IMR-90 (cell line): Measurements from ENCODE around the gene JADE2. TPM values are rescaled to one million over a fixed set of nuclear protein-coding genes. Genes with fewer than 3 reads are reported as not detected.
A peak's percentile ranks its signal among the peaks of the same experiment; 100 is the strongest.

Experiments
- ATAC-seq: fragments of 200-7000 bp; cut with Tn5 transposase; 2 replicates; pipeline ENCODE4 v1.9.1; 2020; ENCODE audit warnings: low read depth, mild to moderate bottlenecking, moderate library complexity
- BruUV-seq: library from RNA; stranded (reverse); fragments of 400-500 nt; replicated peaks from 2 replicates; lab custom pipeline; 2021; lab: Mats Ljungman, UMichigan
- CTCF ChIA-PET: fragments of 300-600 bp; formaldehyde crosslinking; extraction: SDS; loops from one replicate; lab custom pipeline; 2021; ENCODE audit warnings: antibody characterized with exemption; lab: Yijun Ruan, JAX
- POLR2A ChIA-PET: fragments of 300-600 bp; sonication (Branson Sonifier 250); formaldehyde crosslinking; loops from one replicate; lab custom pipeline; 2022; ENCODE audit warnings: antibody characterized with exemption; ENCODE audit not compliant: unreplicated experiment; lab: Charles Lee
- DNase-seq: peaks from one replicate; pipeline ENCODE4 v3.0.0; 2013
- H2AFZ ChIP-seq: replicated peaks from 2 replicates; pipeline ENCODE3; 2013; ENCODE audit warnings: low read length, mild to moderate bottlenecking; ENCODE audit not compliant: poor library complexity
- H2AK5ac ChIP-seq: 2 replicates; pipeline ENCODE4 v1.6.1; 2013; ENCODE audit warnings: low read depth, low read length, inconsistent platforms
- H2AK9ac ChIP-seq: replicated peaks from 2 replicates; pipeline ENCODE3; 2013; ENCODE audit warnings: mild to moderate bottlenecking, low read depth, low read length, moderate library complexity; ENCODE audit not compliant: poor library complexity
- H2BK120ac ChIP-seq: 2 replicates; pipeline ENCODE4 v1.6.1; 2013; ENCODE audit warnings: low read depth, low read length, inconsistent platforms
- H2BK15ac ChIP-seq: 3 replicates; pipeline ENCODE4 v1.6.1; 2013; ENCODE audit warnings: low read depth, low read length, inconsistent platforms
- H2BK20ac ChIP-seq: 2 replicates; pipeline ENCODE4 v1.6.1; 2013; ENCODE audit warnings: low read depth, mild to moderate bottlenecking, inconsistent platforms, low read length, moderate library complexity
- H2BK5ac ChIP-seq: 2 replicates; pipeline ENCODE4 v1.6.1; 2013; ENCODE audit warnings: mild to moderate bottlenecking, low read depth, low read length, inconsistent platforms; ENCODE audit not compliant: poor library complexity, severe bottlenecking
- H3K14ac ChIP-seq: replicated peaks from 2 replicates; pipeline ENCODE4 v1.6.1; 2013; ENCODE audit warnings: low read depth, low read length, inconsistent platforms
- H3K18ac ChIP-seq: 2 replicates; pipeline ENCODE4 v1.6.1; 2013; ENCODE audit warnings: low read depth, low read length, control low read depth
- H3K23ac ChIP-seq: 2 replicates; pipeline ENCODE4 v1.6.1; 2013; ENCODE audit warnings: low read depth, low read length, inconsistent platforms
- H3K27ac ChIP-seq: 2 replicates; pipeline ENCODE4 v1.5.1; 2013; ENCODE audit warnings: mild to moderate bottlenecking, control low read depth, low read length; ENCODE audit not compliant: insufficient read depth
- H3K27me3 ChIP-seq: 2 replicates; pipeline ENCODE4 v1.6.1; 2013; ENCODE audit warnings: low read length; ENCODE audit not compliant: control insufficient read depth, insufficient read depth
- H3K36me3 ChIP-seq: 2 replicates; pipeline ENCODE4 v1.6.1; 2013; ENCODE audit warnings: low read length, mixed read lengths; ENCODE audit not compliant: control insufficient read depth, insufficient read depth
- H3K4ac ChIP-seq: 2 replicates; pipeline ENCODE4 v1.6.1; 2013; ENCODE audit warnings: low read depth, low read length, inconsistent platforms
- H3K4me1 ChIP-seq: 2 replicates; pipeline ENCODE4 v1.6.1; 2013; ENCODE audit warnings: low read length, mixed read lengths; ENCODE audit not compliant: control insufficient read depth, insufficient read depth
- H3K4me2 ChIP-seq: 2 replicates; pipeline ENCODE4 v1.6.1; 2013; ENCODE audit warnings: low read depth, mild to moderate bottlenecking, control low read depth, low read length, moderate library complexity
- H3K4me3 ChIP-seq: 2 replicates; pipeline ENCODE4 v1.5.1; 2013; ENCODE audit warnings: low read depth, mild to moderate bottlenecking, control low read depth, low read length, moderate library complexity; ENCODE audit not compliant: insufficient read depth
- H3K56ac ChIP-seq: 2 replicates; pipeline ENCODE4 v1.6.1; 2013; ENCODE audit warnings: low read length, inconsistent platforms; ENCODE audit not compliant: insufficient read depth; ENCODE audit errors: extremely low read depth
- H3K79me1 ChIP-seq, 2 experiments: 2 replicates each; pipeline ENCODE4 v1.6.1; 2013; ENCODE audit warnings: low read length in 2 of 2, inconsistent platforms in 1 of 2, low read depth in 1 of 2
- H3K9ac ChIP-seq: 2 replicates; pipeline ENCODE4 v1.6.1; 2013; ENCODE audit warnings: low read depth, low read length, control low read depth
- H3K9me1 ChIP-seq: 2 replicates; pipeline ENCODE4 v1.6.1; 2013; ENCODE audit warnings: low read length, inconsistent platforms; ENCODE audit not compliant: insufficient read depth
- H3K9me3 ChIP-seq: 2 replicates; pipeline ENCODE4 v1.6.1; 2013; ENCODE audit warnings: low read length; ENCODE audit not compliant: control insufficient read depth, insufficient read depth
- H4K20me1 ChIP-seq: 2 replicates; pipeline ENCODE4 v1.6.1; 2013; ENCODE audit warnings: low read length, inconsistent platforms; ENCODE audit not compliant: insufficient read depth
- H4K5ac ChIP-seq: 2 replicates; pipeline ENCODE4 v1.6.1; 2013; ENCODE audit warnings: mild to moderate bottlenecking, low read depth, low read length, control low read depth
- H4K8ac ChIP-seq, 2 experiments: 2 replicates each; pipeline ENCODE4 v1.6.1; 2013; ENCODE audit warnings: low read depth in 2 of 2, low read length in 2 of 2, control low read depth in 1 of 2, inconsistent platforms in 1 of 2
- H4K91ac ChIP-seq: 2 replicates; pipeline ENCODE4 v1.6.1; 2013; ENCODE audit warnings: low read depth, low read length, inconsistent platforms; ENCODE audit not compliant: insufficient read depth
- CEBPB ChIP-seq: IDR thresholded peaks from 2 replicates; pipeline ENCODE4 v1.6.1; 2012; ENCODE audit warnings: low read depth, low read length, improper control_type of control experiment
- USF2 ChIP-seq: fragments of 150-350 bp; IDR thresholded peaks from 2 replicates; pipeline ENCODE4 v1.6.1; 2017; ENCODE audit warnings: mild to moderate bottlenecking, antibody characterized with exemption, low read length, low read depth
- WGBS, 2 experiments: methylation state at CpG; one replicate each; pipeline versions ENCODE4 v1.1.5 to v1.1.7; 2013; ENCODE audit warnings: missing lambda C conversion rate in 2 of 2; ENCODE audit not compliant: insufficient read length in 1 of 2; ENCODE audit errors: extremely low coverage in 2 of 2; 5-methylcytosine and 5-hydroxymethylcytosine counted together
- dilution Hi-C: fragments of 300-500 bp; cut with HindIII; formaldehyde crosslinking; loops from one replicate; pipeline ENCODE4 v1.14.3; 2018; ENCODE audit warnings: low sequenced_read_pairs; ENCODE audit not compliant: unreplicated experiment
- in situ Hi-C: fragments of 300-500 bp; cut with MboI; formaldehyde crosslinking; loops from 3 replicates; pipeline ENCODE4 v1.14.3; 2019; ENCODE audit warnings: low sequenced_read_pairs, inconsistent platforms, mixed read lengths
- intact Hi-C: fragments of 100-400 bp; cut with micrococcal nuclease; formaldehyde crosslinking; loops from 2 replicates; pipeline ENCODE4 v1.10.0; 2022
- polyA plus RNA-seq, 3 experiments: library from polyadenylated mRNA; depleted of rRNA; stranded (reverse); fragments of >200 nt; gene quantifications; 2 replicates each; pipeline ENCODE4 v1.2.3, GENCODE V29; 2012; ENCODE audit warnings: low replicate concordance in 1 of 3
- total RNA-seq: library from RNA; depleted of rRNA; stranded (reverse); fragments of >200 nt; gene quantifications from 2 replicates; pipeline ENCODE4 v1.2.3, GENCODE V29; 2012

The JADE2 gene
- total and polyA plus RNA-seq, 2 of the 4 experiments (the other 2 are of a cell fraction): 13.3 to 14.9 TPM

DNA sequence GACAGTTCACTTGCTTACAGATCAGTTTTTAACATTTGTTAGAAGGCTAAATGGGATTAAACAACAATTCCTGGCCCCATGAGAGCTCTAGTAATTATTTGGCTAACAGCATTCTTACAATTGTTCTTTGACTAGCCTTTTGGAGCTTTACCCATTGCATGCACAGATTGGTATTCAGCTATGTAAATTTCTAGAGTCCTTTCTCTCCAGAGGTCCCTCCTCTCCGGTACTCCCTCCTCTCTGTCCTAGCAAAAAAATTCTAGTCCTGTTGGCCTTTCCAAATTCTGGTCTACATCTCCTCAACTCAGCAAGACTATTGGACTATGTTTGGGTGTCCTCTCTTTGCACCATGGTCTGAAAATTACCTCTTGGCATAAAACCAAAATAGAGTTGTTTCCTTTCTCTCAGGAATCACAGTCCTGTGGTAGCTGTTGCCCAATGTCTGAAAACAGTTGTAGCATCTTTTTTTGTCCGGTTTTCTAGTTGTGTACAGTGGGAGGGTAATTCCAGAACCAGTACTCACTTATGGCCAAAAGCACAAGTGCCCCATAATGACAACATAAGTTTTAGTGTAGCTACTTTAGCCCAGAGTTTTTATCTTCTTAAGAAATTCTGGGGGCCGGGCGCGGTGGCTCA lies 89.1 kb downstream of the JADE2 start:
- Histone ChIP-seq H2BK120ac (no peak overlapping the region), H3K36me3 (peaks cover 24% of the 10 kb centered on the region), H4K20me1 (no peaks in the 10 kb centered on the region), H2BK15ac (no peak overlapping the region), H2BK20ac (no peak overlapping the region), H3K14ac (no peak overlapping the region), H4K5ac (no peak overlapping the region), H3K4me2 (peak overlapping the region; percentile 15; the same call in 1 of the 2 replicates), H2AFZ (no peak overlapping the region), H2AK9ac (no peak overlapping the region), H3K56ac (no peak overlapping the region), H2AK5ac (no peak overlapping the region), H3K4ac (no peak overlapping the region), H2BK5ac (peak overlapping the region; percentile 62), H3K9me3 (no peaks in the 10 kb centered on the region), H3K4me1 (peaks cover 2% of the 10 kb centered on the region; the same call in 1 of the 2 replicates), H3K23ac (no peak overlapping the region), H3K4me3 (no peak overlapping the region), H4K8ac (no peak overlapping the region), H3K27me3 (no peaks in the 10 kb centered on the region), H3K9ac (no peak overlapping the region), H4K91ac (no peak overlapping the region), H3K79me1 (peaks cover 0 to 2% of the 10 kb centered on the region in 2 experiments; a peak in 1 of 4 replicates), H3K18ac (no peak overlapping the region; the same call in 1 of the 2 replicates), H3K27ac (peak overlapping the region; percentile 37; the same call in 1 of the 2 replicates), H3K9me1 (no peaks in the 10 kb centered on the region)
- ChIA-PET POLR2A (no interaction called here), CTCF (interaction anchor here (0.7 kb wide), 1 partner anchor 206 kb away, joined by 3 read pairs; no protein-coding TSS in a partner anchor)
- dilution Hi-C loops: no loop called here
- peak; percentile 92 for ATAC-seq
- intact Hi-C loops: no loop called here
- peak; percentile 41; the same call in 1 of the 2 replicates for TF ChIP-seq CEBPB
- TF ChIP-seq USF2: no peak
- WGBS, 2 experiments: no CpG with 5 or more reads among the region's 5 CpGs
- peak; percentile 24 for DNase-seq
- in situ Hi-C loops: no loop called here
- BruUV-seq: no TSS peak
